ENCODE results near the gene JPH2. TPM values are rescaled to one million over a fixed set of nuclear protein-coding genes. Genes with fewer than 3 reads are reported as not detected.

Gene JPH2
- total RNA-seq, 2 experiments from 2014 or later, result not detected

DNA sequence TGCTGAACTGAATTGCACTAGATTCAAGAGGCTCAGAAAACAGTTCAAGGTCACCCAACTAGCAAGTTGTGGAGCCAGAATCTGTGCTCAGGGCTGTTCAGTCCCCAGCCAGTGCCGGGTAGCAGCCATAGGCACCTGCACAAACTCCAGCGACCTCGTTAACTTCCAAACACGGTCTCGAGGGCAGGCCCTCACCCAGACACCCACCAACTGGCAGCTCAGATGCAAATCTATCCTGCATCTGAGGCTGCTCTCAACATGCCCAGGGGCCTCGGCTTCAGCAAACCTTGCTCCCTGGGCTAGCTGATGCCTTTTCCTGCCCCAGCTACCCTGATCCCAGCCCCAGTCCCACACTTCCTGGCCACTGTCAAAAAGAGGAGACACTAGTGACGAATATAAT is 3.7 kb downstream of the JPH2 start:
- peaks cover 6% of the 10 kb centered on the region for H3K4me1 Mint-ChIP-seq (ENCODE audit: low read depth)
- no peak for DNase-seq
- ChIA-PET CTCF (no interaction called here), POLR2A (no interaction called here)
- TF ChIP-seq, protein P1, sequence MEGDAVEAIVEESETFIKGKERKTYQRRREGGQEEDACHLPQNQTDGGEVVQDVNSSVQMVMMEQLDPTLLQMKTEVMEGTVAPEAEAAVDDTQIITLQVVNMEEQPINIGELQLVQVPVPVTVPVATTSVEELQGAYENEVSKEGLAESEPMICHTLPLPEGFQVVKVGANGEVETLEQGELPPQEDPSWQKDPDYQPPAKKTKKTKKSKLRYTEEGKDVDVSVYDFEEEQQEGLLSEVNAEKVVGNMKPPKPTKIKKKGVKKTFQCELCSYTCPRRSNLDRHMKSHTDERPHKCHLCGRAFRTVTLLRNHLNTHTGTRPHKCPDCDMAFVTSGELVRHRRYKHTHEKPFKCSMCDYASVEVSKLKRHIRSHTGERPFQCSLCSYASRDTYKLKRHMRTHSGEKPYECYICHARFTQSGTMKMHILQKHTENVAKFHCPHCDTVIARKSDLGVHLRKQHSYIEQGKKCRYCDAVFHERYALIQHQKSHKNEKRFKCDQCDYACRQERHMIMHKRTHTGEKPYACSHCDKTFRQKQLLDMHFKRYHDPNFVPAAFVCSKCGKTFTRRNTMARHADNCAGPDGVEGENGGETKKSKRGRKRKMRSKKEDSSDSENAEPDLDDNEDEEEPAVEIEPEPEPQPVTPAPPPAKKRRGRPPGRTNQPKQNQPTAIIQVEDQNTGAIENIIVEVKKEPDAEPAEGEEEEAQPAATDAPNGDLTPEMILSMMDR (IDR thresholded peaks at IDR 0.05), result no peak
- H3K36me3 ChIP-seq (ENCODE audit: insufficient read depth, low read length), result no peaks in the 10 kb centered on the region
- no peaks in the 10 kb centered on the region for H3K9me3 Mint-ChIP-seq
- intact Hi-C loops (cut with DNase I, micrococcal nuclease), result no loop called here
- no peak for ATAC-seq (ENCODE audit: poor library complexity)
- H3K27ac Mint-ChIP-seq, result no peak overlapping the region
- H3K27ac ChIP-seq (ENCODE audit: low read depth in 1 of 2, low read length in 2 of 2), result no peak overlapping the region
- no peak overlapping the region for H3K4me3 ChIP-seq (ENCODE audit: low read length)
- peaks cover 37 to 49% of the 10 kb centered on the region in 2 experiments for H3K27me3 ChIP-seq (ENCODE audit: control insufficient read depth in 1 of 2, insufficient read depth in 2 of 2, low read length in 2 of 2)
- H3K27me3 Mint-ChIP-seq, result peaks cover 77% of the 10 kb centered on the region
- H3K36me3 Mint-ChIP-seq (ENCODE audit: low read depth), result no peaks in the 10 kb centered on the region
- H3K4me3 Mint-ChIP-seq, result no peak overlapping the region
- peaks cover 13% of the 10 kb centered on the region for H3K4me1 ChIP-seq (ENCODE audit: insufficient read depth, low read length)
- H3K9me3 ChIP-seq (ENCODE audit: control insufficient read depth in 1 of 2, insufficient read depth in 1 of 2, low read length in 2 of 2), result peaks cover 0 to 7% of the 10 kb centered on the region in 2 experiments

DNA sequence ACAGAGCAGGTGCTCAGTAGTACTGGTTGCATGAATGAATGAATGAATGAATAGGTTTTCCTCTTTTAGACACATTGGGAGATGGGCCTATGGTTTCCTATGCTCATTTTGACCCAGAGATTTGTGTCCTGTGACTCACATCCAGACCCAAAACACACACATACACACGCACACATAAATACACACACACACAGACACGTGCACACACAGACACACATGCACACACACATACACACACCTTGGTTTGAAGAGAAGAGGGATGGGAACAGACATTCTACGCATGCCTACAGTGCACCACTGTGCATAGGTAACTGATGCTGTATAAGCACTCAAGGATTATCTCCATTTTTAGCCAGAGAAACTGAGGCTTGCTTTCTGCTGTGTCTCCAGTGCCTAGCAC is 4.1 kb downstream of the JPH2 start:
- Mint-ChIP-seq H3K27me3 (peaks cover 77% of the 10 kb centered on the region), H3K36me3 (ENCODE audit: low read depth) (no peaks in the 10 kb centered on the region), H3K27ac (no peak overlapping the region), H3K4me3 (no peak overlapping the region), H3K9me3 (no peaks in the 10 kb centered on the region), H3K4me1 (ENCODE audit: low read depth) (peaks cover 6% of the 10 kb centered on the region)
- no peak for ATAC-seq (ENCODE audit: poor library complexity)
- POLR2A ChIA-PET, result no interaction called here
- Histone ChIP-seq H3K27me3 (ENCODE audit: control insufficient read depth in 1 of 2, insufficient read depth in 2 of 2, low read length in 2 of 2) (peaks cover 33 to 45% of the 10 kb centered on the region in 2 experiments), H3K4me1 (ENCODE audit: insufficient read depth, low read length) (peaks cover 13% of the 10 kb centered on the region), H3K27ac (ENCODE audit: low read depth in 1 of 2, low read length in 2 of 2) (no peak overlapping the region), H3K9me3 (ENCODE audit: control insufficient read depth in 1 of 2, insufficient read depth in 1 of 2, low read length in 2 of 2) (peaks cover 0 to 7% of the 10 kb centered on the region in 2 experiments), H3K4me3 (ENCODE audit: low read length) (no peak overlapping the region), H3K36me3 (ENCODE audit: insufficient read depth, low read length) (no peaks in the 10 kb centered on the region)
- CTCF ChIA-PET, result no interaction called here
- TF ChIP-seq, protein P1 (IDR thresholded peaks at IDR 0.05), result no peak
- no peak for DNase-seq
- intact Hi-C loops (cut with DNase I, micrococcal nuclease), result no loop called here

DNA sequence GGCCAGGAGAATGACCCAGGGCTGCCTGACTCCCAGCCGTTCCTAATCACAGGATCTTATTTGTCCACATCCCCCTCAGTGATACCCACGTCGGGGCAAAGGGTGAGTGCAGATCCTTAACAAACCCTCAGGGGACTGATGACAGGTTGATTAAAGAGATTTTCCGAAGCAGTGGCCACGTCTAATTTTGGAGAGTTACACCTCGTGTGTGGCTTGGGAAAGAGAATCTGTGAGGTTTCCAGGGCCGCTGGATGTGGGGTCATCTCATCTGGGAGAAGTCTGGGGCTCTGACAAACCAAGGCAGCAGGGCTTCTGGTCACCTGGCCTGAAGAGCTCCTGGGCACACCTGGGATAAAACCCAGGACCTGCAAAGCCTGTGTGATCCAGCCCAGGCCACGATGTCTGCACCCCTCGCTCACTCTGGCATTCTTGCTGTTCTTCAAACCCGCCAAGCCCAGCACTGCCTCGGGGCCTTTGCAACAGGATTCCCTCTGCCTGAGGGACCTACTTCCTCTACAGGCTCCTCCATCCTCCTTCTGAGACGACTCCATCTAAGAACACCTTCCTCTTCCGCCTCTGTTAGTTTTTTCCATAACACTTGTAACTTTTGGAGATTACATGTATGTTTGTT is 4.7 kb downstream of the JPH2 start:
- no peaks in the 10 kb centered on the region for H3K36me3 Mint-ChIP-seq (ENCODE audit: low read depth)
- Histone ChIP-seq H3K27ac (ENCODE audit: low read depth in 1 of 2, low read length in 2 of 2) (no peak overlapping the region), H3K36me3 (ENCODE audit: insufficient read depth, low read length) (no peaks in the 10 kb centered on the region), H3K9me3 (ENCODE audit: control insufficient read depth in 1 of 2, insufficient read depth in 1 of 2, low read length in 2 of 2) (peaks cover 0 to 7% of the 10 kb centered on the region in 2 experiments), H3K27me3 (ENCODE audit: control insufficient read depth in 1 of 2, insufficient read depth in 2 of 2, low read length in 2 of 2) (peaks cover 26 to 39% of the 10 kb centered on the region in 2 experiments), H3K4me1 (ENCODE audit: insufficient read depth, low read length) (peaks cover 7% of the 10 kb centered on the region), H3K4me3 (ENCODE audit: low read length) (no peak overlapping the region)
- ChIA-PET POLR2A (no interaction called here), CTCF (no interaction called here)
- ATAC-seq (ENCODE audit: poor library complexity), result no peak
- intact Hi-C loops (cut with DNase I, micrococcal nuclease), result no loop called here
- H3K27ac Mint-ChIP-seq, result no peak overlapping the region
- TF ChIP-seq, protein P1 (IDR thresholded peaks at IDR 0.05), result no peak
- DNase-seq, result no peak
- no peak overlapping the region for H3K4me3 Mint-ChIP-seq
- H3K9me3 Mint-ChIP-seq, result no peaks in the 10 kb centered on the region
- H3K27me3 Mint-ChIP-seq, result peaks cover 76% of the 10 kb centered on the region
- H3K4me1 Mint-ChIP-seq (ENCODE audit: low read depth), result peaks cover 1% of the 10 kb centered on the region

Data from CD4-positive, alpha-beta T cell (primary cell).